K562 (cell line): ENCODE results near the gene USF2. TPM values are rescaled to one million over a fixed set of nuclear protein-coding genes. Genes with fewer than 3 reads are reported as not detected.

Experiments used
- BCL6 ChIP-seq: fragments of 250-450 bp; sonication (Bioruptor Pico); IDR thresholded peaks from 2 replicates; pipeline ENCODE4 v1.4.0; 2020
- BRCA1 ChIP-seq, 2 experiments: fragments of 450-650 bp in 1 of 2; sonication (generic) in 1 of 2; formaldehyde crosslinking in 1 of 2; IDR thresholded peaks; 2 replicates each; pipeline versions ENCODE4 v1.5.0 to v1.6.1; 2017 to 2020; ENCODE audit warnings: mild to moderate bottlenecking in 1 of 2, missing genetic modification reagents in 1 of 2
- BRD4 ChIP-seq: fragments of 200-600 bp; sonication (generic); IDR thresholded peaks from 2 replicates; pipeline ENCODE4 v1.6.1; 2017; ENCODE audit warnings: inconsistent platforms
- IRF9 ChIP-seq: fragments of 450-650 bp; IDR thresholded peaks from 2 replicates; pipeline ENCODE4 v1.6.1; 2016; ENCODE audit warnings: missing biosample characterization, missing genetic modification characterization
- KAT8 ChIP-seq: fragments of 450-650 bp; IDR thresholded peaks from 2 replicates; pipeline ENCODE4 v1.6.1; 2016; ENCODE audit warnings: low read depth, mild to moderate bottlenecking
- MAX ChIP-seq: sonication (generic); formaldehyde crosslinking; IDR thresholded peaks from 2 replicates; pipeline ENCODE4 v1.9.0; 2022; ENCODE audit warnings: mild to moderate bottlenecking, missing genetic modification reagents
- NONO ChIP-seq, 2 experiments: fragments of 200-400 bp in 1 of 2; fragments of 450-650 bp in 1 of 2; formaldehyde crosslinking in 1 of 2; IDR thresholded peaks; 2 replicates each; pipeline ENCODE4 v1.6.1; 2017; ENCODE audit warnings: low read depth in 2 of 2, mild to moderate bottlenecking in 2 of 2, moderate library complexity in 2 of 2, low read length in 1 of 2
- SRF ChIP-seq, 2 experiments: fragments of 250-450, 450-650 bp in 1 of 2; sonication (Bioruptor Pico) in 1 of 2; sonication (generic) in 1 of 2; formaldehyde crosslinking; IDR thresholded peaks; 2 replicates each; pipeline versions ENCODE4 v1.5.0 to v1.5.1; 2020 to 2022; ENCODE audit warnings: mild to moderate bottlenecking in 1 of 2, missing genetic modification reagents in 1 of 2
- TAL1 ChIP-seq: fragments of 450-650 bp; IDR thresholded peaks from 2 replicates; pipeline ENCODE4 v1.6.1; 2016; ENCODE audit warnings: mild to moderate bottlenecking
- TEAD4 ChIP-seq, 2 experiments: sonication (generic) in 1 of 2; formaldehyde crosslinking in 1 of 2; IDR thresholded peaks; 2 replicates each; pipeline versions ENCODE4 v1.6.1 to v1.8.0; 2012 to 2022; ENCODE audit warnings: borderline replicate concordance in 1 of 2, inconsistent platforms in 1 of 2, low read length in 1 of 2, mild to moderate bottlenecking in 1 of 2, missing genetic modification reagents in 1 of 2
- ZBTB17 ChIP-seq: fragments of 450-650 bp; formaldehyde crosslinking; IDR thresholded peaks from 2 replicates; pipeline ENCODE4 v1.4.0; 2020; ENCODE audit warnings: mild to moderate bottlenecking
- ZNF140 ChIP-seq: fragments of 250-450 bp; sonication (Bioruptor Pico); IDR thresholded peaks from 2 replicates; pipeline ENCODE4 v1.8.0; 2021; ENCODE audit warnings: moderate library complexity, mild to moderate bottlenecking, inconsistent platforms
- ZNF146 ChIP-seq: IDR thresholded peaks from one replicate; pipeline ENCODE4 v1.6.1; 2018; ENCODE audit warnings: missing compliant biosample characterization; ENCODE audit not compliant: unreplicated experiment
- ZNF197 ChIP-seq: fragments of 200-800 bp; sonication (Bioruptor generic); IDR thresholded peaks from 2 replicates; pipeline ENCODE4 v1.6.1; 2016; ENCODE audit warnings: low read depth, missing genetic modification characterization, missing compliant biosample characterization
- ZNF431 ChIP-seq: sonication (generic); formaldehyde crosslinking; IDR thresholded peaks from 2 replicates; pipeline ENCODE4 v1.8.0; 2022; ENCODE audit warnings: mild to moderate bottlenecking, missing genetic modification reagents
- ZNF644 ChIP-seq: fragments of 200-800 bp; sonication (Bioruptor generic); IDR thresholded peaks from 2 replicates; pipeline ENCODE4 v1.6.1; 2016; ENCODE audit warnings: low read depth, missing genetic modification characterization, missing compliant biosample characterization
- ZNF79 ChIP-seq: fragments of 250-450 bp; sonication (Bioruptor Pico); IDR thresholded peaks from 2 replicates; pipeline ENCODE4 v1.4.0; 2020; ENCODE audit warnings: low read depth, mild to moderate bottlenecking, moderate library complexity
- polyA plus RNA-seq, 8 experiments: library from polyadenylated mRNA; depleted of rRNA in 4 of 8; stranded (reverse) in 5 of 8; unstranded in 3 of 8; fragments of >200 nt; fragmentation: Nextera tagmentation in 2 of 8; fragmentation: Illumina TruSeq in 1 of 8; extraction: Ambion mirVana in 2 of 8; extraction: Trizol in 1 of 8; gene quantifications; 2 replicates each; pipeline versions ENCODE4 v1.2.1 to v1.2.3, GENCODE V29; 2011 to 2014; ENCODE audit warnings: inconsistent platforms in 1 of 8, missing spikeins in 1 of 8
- total RNA-seq, 7 experiments: library from RNA; depleted of rRNA in 6 of 7; stranded (reverse); fragments of >200 nt in 6 of 7; fragmentation: Illumina TruSeq in 2 of 7; extraction: Trizol in 2 of 7; gene quantifications; 2 replicates each; pipeline versions ENCODE4 v1.2.1 to v1.2.3, GENCODE V29; 2011 to 2021; ENCODE audit warnings: low replicate concordance in 1 of 7

USF2 gene
- total and polyA plus RNA-seq, 9 of the 15 experiments (the other 6 are each of a cell fraction or from before 2014, with no cell fraction given) = 0.27 to 93.7 (median 58.4) TPM

DNA sequence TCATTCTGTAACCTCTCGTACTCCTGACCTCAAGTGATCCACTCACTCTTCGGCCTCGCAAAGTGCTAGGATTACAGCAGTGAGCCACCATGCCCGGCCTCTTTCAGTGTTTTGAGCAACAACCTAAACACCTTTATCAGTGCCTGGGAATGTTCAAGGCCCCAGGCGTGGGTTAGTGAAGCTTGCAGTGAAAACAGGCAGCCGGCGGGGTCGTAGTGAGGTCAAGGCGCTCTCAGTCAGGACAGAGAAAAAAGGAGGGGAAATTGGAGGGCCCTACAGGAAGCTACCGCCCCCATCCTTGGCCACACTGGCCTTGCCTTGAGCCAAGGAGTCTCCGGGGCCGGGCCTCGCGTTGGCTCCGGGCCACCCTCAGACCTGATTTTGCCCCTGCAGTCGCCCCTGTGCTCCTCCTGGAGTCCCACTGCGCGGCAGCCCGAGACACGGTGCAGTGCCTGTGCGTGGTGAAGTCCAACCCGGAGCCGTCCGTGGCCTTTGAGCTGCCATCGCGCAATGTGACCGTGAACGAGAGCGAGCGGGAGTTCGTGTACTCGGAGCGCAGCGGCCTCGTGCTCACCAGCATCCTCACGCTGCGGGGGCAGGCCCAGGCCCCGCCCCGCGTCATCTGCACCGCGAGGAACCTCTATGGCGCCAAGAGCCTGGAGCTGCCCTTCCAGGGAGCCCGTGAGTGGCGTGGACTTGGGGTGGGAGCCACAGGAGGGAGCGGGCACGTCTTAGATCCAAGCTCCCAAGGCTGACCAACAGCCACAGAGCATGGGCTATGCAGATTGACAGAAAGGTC lies 40.9 kb downstream of the USF2 start (continued):
- TF ChIP-seq IRF9 (tag) (peak; percentile 56; the same call in 1 of the 2 replicates), ZNF140 (no peak), KAT8 (no peak), TAL1 (no peak), TEAD4 (IDR thresholded peaks at IDR 0.05; ENCODE audit: low read length) (peak; percentile 33; the same call in 1 of the 2 replicates), TEAD4 (CRISPR knock-in tag; IDR thresholded peaks at IDR 0.05; ENCODE audit: borderline replicate concordance) (no peak), ZNF431 (CRISPR knock-in tag) (no peak), NONO (IDR thresholded peaks at IDR 0.05; ENCODE audit: low read depth in 2 of 2, low read length in 1 of 2) (peak in 1 of 2 experiments; percentile 68; a peak in 2 of 4 replicates), SRF (CRISPR knock-in tag; IDR thresholded peaks at IDR 0.05) (peak in 1 of 2 experiments; percentile 51; a peak in 1 of 4 replicates), ZBTB17 (CRISPR knock-in tag) (no peak), BRCA1 (IDR thresholded peaks at IDR 0.05) (no peak), BRCA1 (CRISPR knock-in tag; IDR thresholded peaks at IDR 0.05) (no peak), BRD4 (peak; percentile 52; the same call in 1 of the 2 replicates), MAX (CRISPR knock-in tag) (peak; percentile 72), ZNF79 (CRISPR knock-in tag) (no peak), ZNF197 (CRISPR knock-in tag) (peak; percentile 61), BCL6 (no peak), ZNF644 (tag) (peak; percentile 51; the same call in 1 of the 2 replicates), ZNF146 (CRISPR knock-in tag) (no peak)
